Mucosa of rectum (tissue), 2 donors: ENCODE data around the gene ST6GAL1.
A peak's percentile ranks its signal among the peaks of the same experiment; 100 is the strongest.
"Not testable (repeated sequence)": the region's sequence is repeated elsewhere in the genome, so short reads cannot be mapped to it uniquely, and the experiment has no call there.

Source experiments
- H3K27ac ChIP-seq, 2 donors: one replicate each; pipeline ENCODE4 v1.7.0; 2013; ENCODE audit warnings: inconsistent platforms in 2 of 2, low read depth in 2 of 2, low read length in 2 of 2
- H3K27me3 ChIP-seq, 2 donors: one replicate each; pipeline ENCODE4 v1.7.0; 2013; ENCODE audit warnings: low read length in 2 of 2; ENCODE audit not compliant: control insufficient read depth in 2 of 2, insufficient read depth in 2 of 2
- H3K36me3 ChIP-seq, 2 donors: one replicate each; pipeline ENCODE4 v1.7.0; 2013; ENCODE audit warnings: low read length in 2 of 2; ENCODE audit not compliant: control insufficient read depth in 2 of 2, insufficient read depth in 2 of 2
- H3K4me1 ChIP-seq, 2 donors: one replicate each; pipeline ENCODE4 v1.7.0; 2013; ENCODE audit warnings: low read length in 2 of 2, mild to moderate bottlenecking in 1 of 2; ENCODE audit not compliant: control insufficient read depth in 2 of 2, insufficient read depth in 2 of 2
- H3K4me3 ChIP-seq, 2 donors: one replicate each; pipeline ENCODE4 v1.7.0; 2013; ENCODE audit warnings: low read length in 2 of 2
- H3K9ac ChIP-seq, 2 donors: one replicate each; pipeline ENCODE4 v1.7.0; 2013; ENCODE audit warnings: low read length in 2 of 2, low read depth in 1 of 2, mild to moderate bottlenecking in 1 of 2
- H3K9me3 ChIP-seq, 2 donors: one replicate each; pipeline ENCODE4 v1.7.0; 2013; ENCODE audit warnings: low read length in 2 of 2; ENCODE audit not compliant: control insufficient read depth in 2 of 2
- donor health status: healthy.
- donor health status: Normal muscosa, but diverticular disease.

Gene ST6GAL1

DNA sequence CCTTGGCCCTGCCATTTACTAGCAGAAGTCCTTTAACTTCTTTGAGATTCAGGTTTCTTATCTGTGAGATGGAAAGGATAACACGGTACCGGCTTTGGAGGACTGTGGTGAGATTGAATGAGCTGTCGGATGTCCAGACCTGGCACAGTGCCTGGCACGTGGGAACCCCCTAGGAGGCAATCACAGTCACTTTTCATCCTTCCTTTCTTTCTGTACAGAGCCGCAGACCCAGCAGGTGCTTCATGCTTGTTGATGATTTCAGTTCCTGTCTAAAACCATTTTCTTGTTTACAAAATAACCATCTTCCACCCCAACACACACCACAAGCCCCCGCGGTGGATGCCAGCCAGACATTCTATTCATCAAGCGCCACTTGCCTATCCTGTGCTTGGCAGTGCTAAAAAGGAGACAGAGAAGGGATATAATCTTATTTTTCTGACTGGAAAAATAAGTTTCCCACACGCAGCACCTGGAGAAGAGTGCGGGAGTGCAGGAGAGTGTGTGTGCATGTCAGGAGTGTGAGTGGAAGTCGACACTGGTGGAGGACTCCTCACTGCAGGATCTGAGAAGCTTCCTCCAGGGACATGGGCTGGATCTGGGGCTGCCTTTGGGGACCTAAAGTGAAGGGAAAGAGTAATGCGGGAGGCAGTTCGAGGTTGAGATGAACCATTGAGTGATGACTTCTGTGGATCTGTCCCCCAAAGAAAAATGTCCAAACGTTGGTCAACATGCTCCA is 85.7 kb downstream of the ST6GAL1 start:
- Histone ChIP-seq H3K27ac (peak overlapping the region in 1 of 2 donors; percentile 35), H3K9me3 (no peaks in the 10 kb centered on the region), H3K4me1 (peaks cover 2 to 4% of the 10 kb centered on the region in 2 donors), H3K36me3 (no peaks in the 10 kb centered on the region), H3K9ac (no peak overlapping the region), H3K27me3 (no peaks in the 10 kb centered on the region), H3K4me3 (no peak overlapping the region)

DNA sequence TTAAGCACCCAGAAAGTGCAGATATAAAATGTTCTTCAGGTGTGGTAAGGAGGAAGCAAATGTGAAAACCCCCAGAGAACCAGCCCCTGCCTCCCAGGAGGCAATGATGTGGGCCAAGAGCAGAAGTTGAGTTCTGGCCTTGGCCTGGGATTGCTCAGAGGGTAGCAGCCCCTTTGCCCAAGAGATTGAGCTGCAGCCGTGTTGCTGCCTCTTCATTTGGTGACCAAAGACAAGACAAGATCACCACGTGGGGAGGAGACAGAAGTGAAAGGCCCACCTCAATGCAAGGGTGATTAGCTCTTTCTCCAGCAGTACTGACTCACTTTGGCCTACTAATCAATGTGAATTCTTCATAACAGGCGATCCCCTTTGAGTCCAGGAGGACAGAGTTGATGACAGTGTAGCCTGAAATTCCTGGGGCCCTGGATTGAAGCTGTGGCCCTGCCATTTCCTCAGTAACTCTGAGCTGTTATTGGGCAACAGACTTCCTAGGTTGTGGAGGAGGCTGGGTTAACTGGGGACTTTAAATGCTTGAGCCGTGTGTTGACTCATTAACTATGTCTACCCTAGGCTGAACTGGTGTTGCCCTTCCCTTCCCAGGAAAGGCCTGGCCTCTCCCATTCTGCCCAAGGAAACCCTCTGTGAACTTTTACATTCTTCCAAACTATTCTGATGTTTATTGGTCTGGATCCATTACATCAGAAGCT is 86.5 kb downstream of the ST6GAL1 start:
- Histone ChIP-seq H3K9me3 (no peaks in the 10 kb centered on the region), H3K27me3 (no peaks in the 10 kb centered on the region), H3K9ac (no peak overlapping the region), H3K4me3 (no peak overlapping the region), H3K27ac (peak overlapping the region in 1 of 2 donors; percentile 35), H3K4me1 (peaks cover 0 to 2% of the 10 kb centered on the region in 2 donors), H3K36me3 (no peaks in the 10 kb centered on the region)

DNA sequence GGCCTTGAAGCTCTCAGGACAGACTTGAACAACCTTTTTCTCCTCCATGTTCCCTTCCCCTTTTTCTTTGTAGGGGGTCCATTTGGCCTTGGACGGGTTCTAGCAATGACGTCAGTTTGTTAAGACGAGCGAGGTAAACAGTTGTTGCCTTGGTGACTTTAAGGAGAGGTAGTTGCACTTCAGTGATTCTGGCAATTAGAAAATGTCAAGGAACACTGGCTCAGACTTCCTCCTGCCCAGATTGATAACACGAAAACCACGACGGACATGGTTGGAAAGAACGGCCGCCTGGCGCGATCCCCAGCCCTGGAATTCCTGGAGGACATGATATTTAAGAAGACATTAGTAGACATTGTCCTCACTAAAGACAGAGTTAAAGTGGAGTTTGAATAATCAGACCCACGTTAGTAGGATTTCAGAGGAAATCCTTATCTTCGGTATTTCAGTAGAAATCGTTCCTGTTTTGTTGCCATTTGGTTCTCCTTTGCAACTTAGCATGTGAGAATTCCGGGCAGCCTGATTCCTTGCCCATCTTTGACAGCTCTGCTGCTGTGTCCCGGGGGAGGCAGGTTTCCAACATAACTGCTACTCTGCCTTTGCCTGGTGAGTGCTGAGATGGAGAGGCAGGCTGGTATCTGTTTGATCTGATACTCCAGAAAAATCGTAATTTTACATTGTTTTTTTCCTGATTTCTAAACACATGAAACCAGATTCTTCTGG is 87.3 kb downstream of the ST6GAL1 start:
- no peak overlapping the region for H3K27ac ChIP-seq
- H3K4me3 ChIP-seq: no peak overlapping the region
- no peaks in the 10 kb centered on the region for H3K27me3 ChIP-seq
- no peak overlapping the region for H3K9ac ChIP-seq
- no peaks in the 10 kb centered on the region for H3K4me1 ChIP-seq
- no peaks in the 10 kb centered on the region for H3K9me3 ChIP-seq
- no peaks in the 10 kb centered on the region for H3K36me3 ChIP-seq

DNA sequence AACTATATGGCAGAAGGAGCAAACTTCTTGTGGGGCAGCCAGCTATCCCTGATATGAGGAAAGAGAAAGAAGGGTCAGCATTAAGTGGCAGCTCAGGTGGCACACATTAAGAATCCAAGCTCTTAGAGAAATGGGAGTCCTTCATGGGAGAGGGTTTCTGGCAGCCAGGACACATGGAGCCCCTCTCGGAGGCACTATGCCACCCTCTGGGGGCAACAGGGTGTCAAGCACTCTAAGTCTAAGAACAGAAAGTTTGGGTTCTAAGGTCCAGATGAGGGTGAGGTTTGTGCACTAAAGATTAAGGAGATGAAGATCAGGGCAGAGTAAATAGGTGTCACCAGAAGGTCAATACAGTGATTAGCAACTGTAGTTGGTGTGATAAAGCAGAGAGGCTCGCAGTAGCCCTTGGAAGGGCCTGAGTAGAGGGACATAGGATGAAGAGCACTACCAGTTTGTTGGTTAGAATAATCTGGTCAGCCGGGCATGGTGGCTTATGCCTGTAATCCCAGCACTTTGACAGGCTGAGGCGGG is 89.3 kb downstream of the ST6GAL1 start:
- H3K27ac ChIP-seq: no peak overlapping the region
- H3K9me3 ChIP-seq: no peaks in the 10 kb centered on the region
- no peak overlapping the region for H3K9ac ChIP-seq
- H3K27me3 ChIP-seq: no peaks in the 10 kb centered on the region
- H3K36me3 ChIP-seq: no peaks in the 10 kb centered on the region
- no peak overlapping the region for H3K4me3 ChIP-seq
- no peaks in the 10 kb centered on the region for H3K4me1 ChIP-seq

DNA sequence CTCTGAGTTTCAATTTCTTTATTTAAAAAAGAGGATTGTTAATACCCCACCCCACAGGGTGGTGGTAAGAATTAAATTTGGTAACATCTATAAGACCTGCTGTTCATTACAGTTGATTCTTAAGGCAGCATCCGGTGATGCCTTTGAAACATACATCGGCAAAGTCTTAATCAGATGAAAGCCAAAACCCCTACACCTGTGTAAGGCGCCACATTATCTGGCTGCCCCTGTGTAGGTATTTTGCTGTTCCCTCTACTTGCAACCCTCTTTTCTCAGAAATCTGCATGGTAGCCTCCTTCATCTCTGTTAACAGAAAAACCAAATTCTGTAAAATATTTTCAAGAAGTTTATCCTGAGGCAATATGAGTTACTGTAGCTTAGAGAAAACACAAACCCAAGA is 90.0 kb downstream of the ST6GAL1 start:
- H3K36me3 ChIP-seq: no peaks in the 10 kb centered on the region
- no peak overlapping the region for H3K4me3 ChIP-seq
- no peaks in the 10 kb centered on the region for H3K27me3 ChIP-seq
- H3K9me3 ChIP-seq: no peaks in the 10 kb centered on the region
- no peak overlapping the region for H3K9ac ChIP-seq
- no peak overlapping the region for H3K27ac ChIP-seq
- no peaks in the 10 kb centered on the region for H3K4me1 ChIP-seq

DNA sequence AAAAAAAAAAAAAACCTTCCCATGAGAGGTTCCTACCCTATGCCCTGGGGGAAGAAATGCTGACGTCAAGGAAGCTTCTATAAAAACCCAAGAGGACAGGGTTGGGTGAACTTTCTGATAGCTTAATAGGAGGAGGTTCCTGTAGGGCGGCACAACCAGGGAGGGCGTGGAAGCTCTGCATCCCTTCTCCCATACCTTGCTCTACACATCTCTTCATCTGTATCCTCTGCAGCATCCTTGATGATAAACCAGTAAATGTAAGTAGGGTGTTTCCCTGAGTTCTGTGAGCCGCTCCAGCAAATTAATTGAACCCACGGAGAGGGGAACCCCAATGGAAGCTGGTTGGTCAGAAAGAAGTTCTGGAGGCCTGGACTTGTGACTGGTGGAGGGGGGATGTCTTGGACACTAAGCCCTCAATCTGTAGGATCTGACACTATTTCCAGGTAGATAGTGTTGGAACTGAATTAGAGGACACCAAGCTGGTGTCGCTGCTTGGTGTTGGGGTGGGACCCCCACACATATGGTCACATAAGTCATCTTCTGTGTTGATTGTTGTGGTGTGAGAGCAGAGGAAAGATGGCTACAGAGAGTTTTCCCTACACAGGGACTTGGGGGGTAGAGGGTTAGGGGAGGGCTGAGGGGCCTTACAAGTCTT is 91.5 kb downstream of the ST6GAL1 start:
- Histone ChIP-seq H3K27me3 (no peaks in the 10 kb centered on the region), H3K4me3 (peak overlapping the region in 1 of 2 donors; percentile 10), H3K27ac (no peak overlapping the region), H3K9ac (no peak overlapping the region), H3K9me3 (no peaks in the 10 kb centered on the region), H3K36me3 (no peaks in the 10 kb centered on the region), H3K4me1 (peaks cover 0 to 2% of the 10 kb centered on the region in 2 donors)

DNA sequence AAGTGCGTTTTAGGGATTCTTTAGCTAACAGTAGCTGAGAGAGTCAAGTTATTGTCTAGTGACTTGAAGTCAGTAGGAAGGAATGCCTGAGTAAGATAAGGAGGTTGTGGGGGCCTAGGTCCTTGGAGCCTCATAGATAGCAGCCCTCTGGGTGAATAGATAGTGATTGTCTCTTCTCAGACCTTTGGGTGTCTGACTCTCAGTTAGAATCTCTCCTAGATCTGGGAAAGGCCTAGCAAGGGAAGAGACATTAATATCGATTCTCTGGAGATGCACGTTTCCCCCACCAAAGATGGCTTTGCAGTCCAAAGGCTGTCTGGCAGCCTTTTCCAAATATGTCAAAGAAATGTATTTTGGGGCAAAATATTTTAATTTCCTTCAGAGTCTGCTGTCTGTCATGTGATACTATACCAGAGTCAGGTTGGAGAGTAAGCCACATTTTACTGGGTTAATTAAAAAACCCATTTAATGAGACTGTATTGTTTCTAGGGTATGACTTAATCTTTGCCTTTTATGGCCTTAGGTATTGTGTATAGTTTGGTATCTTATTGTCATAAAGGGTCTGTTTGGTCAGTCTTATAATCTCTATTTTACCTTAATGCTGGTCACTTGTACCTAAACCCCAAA is 92.2 kb downstream of the ST6GAL1 start:
- no peak overlapping the region for H3K27ac ChIP-seq
- no peak overlapping the region for H3K4me3 ChIP-seq
- H3K36me3 ChIP-seq: no peaks in the 10 kb centered on the region
- H3K9me3 ChIP-seq: no peaks in the 10 kb centered on the region
- H3K27me3 ChIP-seq: no peaks in the 10 kb centered on the region
- H3K9ac ChIP-seq: no peak overlapping the region
- H3K4me1 ChIP-seq: peaks cover 0 to 2% of the 10 kb centered on the region in 2 donors

DNA sequence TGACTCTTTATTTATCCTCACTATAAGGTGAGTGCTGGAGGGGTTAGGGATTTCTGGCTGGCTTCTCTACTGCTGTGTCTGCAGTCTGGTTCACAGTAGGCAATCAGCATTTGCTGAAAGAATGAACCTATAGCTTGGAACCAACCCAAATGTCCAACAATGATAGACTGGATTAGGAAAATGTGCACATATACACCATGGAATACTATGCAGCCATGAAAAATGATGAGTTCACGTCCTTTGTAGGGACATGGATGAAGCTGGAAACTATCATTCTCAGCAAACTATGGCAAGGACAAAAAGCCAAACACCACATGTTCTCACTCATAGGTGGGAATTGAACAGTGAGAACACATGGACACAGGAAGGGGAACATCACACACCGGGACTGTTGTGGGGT is 93.0 kb downstream of the ST6GAL1 start:
- H3K36me3 ChIP-seq, H3K9me3 ChIP-seq, H3K4me1 ChIP-seq, H3K9ac ChIP-seq, H3K27me3 ChIP-seq, H3K27ac ChIP-seq, H3K4me3 ChIP-seq: not testable (repeated sequence)

DNA sequence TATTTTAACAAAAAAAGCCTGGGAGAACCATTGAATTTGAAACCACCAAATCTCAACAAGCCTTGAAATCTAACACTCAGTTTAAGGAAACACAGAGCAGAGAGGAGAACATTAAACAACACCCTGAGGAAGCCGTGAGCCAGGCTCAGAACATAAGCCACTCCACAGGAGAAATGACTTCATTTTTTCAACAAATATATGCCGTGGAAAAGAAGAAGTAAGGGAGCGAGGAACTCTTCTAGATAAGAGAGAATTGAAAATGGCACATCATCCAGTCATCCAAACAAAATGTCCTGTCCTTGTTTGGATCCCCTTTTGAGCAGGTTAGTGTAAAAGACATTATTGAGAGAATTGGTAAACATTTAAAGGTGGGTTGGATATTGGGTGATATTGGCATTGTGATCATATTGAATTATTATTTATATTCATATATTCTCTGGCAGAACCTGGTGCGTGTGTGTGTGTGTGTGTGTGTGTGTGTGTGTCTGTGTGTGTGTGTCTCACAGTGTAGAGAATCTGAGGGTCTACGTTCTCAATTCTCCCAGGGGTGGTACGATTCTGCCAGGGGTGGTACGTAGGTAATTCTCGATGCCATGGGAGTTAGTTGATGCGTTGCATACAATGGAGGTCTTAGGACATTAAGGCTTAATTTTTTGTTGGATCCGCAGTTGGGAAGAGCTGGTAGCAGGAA is 94.4 kb downstream of the ST6GAL1 start:
- H3K9ac ChIP-seq: no peak overlapping the region
- H3K36me3 ChIP-seq: no peaks in the 10 kb centered on the region
- peak overlapping the region in 1 of 2 donors; percentile 43 for H3K27ac ChIP-seq
- no peaks in the 10 kb centered on the region for H3K27me3 ChIP-seq
- peaks cover 2 to 4% of the 10 kb centered on the region in 2 donors for H3K4me1 ChIP-seq
- no peak overlapping the region for H3K4me3 ChIP-seq
- no peaks in the 10 kb centered on the region for H3K9me3 ChIP-seq
